CD4-positive, alpha-beta T cell treated with Interleukin-17A for 1 hour (primary cell): ENCODE measurements around the gene MYCN.

Source experiments
- DNase-seq: peaks from one replicate; pipeline ENCODE4 v3.0.0-alpha.2; 2020

The MYCN gene

DNA sequence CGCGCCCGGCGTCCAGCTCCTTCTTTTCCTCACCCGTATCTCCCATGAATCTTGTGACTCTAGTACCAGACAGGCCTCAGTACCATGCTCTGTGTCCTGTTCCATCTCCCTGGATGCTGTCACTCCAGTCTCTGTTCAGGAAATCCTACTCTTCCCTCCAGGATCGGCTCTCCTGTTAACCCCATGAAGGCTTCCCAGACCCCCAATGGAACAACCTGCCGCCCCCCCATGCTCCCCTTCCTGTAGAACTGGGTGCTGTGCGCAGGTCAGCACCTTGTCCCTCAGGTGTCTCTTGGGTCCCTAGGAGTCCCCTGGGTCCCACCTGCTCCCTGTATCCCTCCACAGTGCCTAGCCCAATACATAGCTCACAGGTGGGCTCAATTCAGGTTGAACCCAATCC lies 41.3 kb downstream of the MYCN start:
- no peak for DNase-seq

DNA sequence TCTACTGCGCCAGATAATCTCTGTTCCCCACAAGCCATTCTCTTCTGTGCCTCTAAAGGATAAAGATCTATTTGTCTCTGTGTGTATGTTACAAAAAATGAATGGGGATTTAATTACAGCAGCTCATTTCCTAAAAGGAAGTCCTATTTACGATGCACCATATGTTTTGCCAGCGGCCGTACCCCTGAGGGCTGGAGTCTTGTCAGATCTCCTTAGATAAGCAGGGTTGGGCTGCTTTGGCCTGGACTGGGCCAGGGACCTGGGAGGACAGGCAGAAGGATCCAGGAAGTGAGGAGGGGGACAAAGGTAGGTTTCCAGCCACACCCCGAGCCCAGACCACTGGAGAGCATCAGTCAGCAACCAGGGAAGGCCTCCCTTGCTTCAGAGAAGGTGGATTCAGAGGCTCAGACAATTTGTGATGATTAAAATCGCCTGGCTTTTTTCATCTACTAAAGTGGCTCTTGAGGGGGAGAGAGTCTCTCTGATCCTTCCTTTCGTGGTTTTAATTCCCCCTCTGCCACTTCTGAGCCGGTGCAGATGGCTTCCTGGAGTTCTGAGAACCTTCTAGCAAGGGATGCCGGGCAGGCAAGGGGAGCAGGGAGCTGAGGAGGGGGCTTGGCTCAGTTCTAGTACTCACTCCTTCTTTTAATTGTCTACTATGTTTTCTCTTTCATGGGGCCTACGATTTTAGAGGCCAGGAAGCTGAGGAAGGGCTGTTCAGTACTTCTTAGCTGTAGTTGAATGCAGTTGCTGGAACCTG lies 42.1 kb downstream of the MYCN start:
- DNase-seq: no peak

DNA sequence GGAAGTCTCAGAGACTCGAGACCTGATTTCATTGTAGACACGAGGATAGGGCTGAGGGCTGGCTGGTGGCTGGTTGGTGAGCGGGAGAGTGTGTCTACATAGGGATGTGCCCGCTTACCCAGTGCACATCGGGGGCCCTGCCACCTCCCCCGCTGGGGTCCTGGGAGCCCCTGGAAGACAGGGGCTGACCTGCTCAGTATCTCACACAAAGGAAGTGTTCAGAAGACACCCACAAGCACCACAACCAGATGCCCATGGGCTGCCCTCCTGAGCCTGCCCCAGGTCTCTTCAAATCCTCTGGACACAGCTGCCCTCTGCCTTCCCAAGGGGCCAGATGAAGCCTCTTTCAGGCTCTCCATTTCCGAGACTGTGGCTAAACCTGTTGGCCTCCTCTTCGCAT lies 43.1 kb downstream of the MYCN start:
- DNase-seq: no peak

DNA sequence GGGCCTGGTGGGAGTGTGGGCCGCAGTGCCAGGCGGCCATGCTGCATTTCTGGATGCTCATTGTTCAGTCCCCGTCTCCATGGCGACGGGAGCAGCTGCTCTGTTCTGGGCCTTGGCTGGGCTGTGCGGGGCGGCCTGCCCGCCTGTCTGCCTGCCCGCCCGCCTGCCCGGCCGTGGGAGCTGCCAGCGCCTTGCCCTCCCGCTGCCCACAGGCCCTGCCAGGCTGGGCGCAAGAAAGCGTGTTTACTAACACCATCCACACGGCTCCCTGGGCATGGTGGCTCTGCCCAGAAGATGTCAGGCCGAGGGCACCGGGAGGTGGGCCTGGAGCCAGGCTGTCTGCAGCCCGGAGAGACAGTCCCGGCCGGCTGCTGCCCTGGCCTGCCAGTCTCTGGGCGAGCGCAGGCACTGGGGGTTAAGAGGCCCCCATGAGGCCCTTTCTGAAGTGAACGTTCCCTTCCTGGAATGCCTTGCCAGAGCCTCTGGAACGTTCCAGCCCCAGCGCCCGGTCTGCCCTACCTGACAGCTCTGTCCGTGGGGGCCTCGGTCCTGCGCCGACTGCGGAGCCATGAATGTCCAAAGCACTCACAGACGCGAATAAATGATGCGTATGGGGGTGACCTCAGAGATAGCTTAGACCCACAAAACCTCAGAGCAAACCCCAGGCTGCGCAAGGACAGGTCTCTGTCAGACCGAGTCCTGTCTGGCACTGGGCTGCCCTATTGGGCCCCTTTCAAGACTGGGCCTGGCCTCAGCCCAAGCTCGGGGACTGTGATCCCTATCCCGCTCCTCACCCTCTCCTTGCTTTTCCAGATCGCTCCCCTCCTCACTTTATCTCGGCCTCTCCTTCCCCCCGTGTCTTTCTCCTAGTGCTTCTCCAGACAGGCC lies 44.3 kb downstream of the MYCN start:
- DNase-seq: no peak

DNA sequence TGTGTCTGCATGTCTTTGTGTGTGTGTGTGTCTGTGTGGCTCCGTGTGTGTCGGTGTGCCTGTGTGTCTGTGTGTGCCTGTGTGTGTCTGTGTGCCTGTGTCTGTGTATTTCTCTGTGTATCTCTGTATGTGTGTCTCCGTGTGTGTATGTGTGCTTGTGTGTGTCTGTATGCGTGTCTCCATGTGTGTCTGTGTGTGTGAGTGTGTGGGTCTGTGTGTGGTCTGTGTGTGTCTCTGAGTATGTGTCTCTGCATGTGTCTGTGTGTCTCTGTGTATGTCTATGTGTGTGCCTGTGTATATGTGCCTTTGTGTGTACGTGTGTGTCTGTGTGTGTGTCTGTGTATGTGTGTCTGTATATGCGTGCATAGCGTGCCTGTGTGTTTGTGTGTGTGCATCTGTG lies 45.2 kb downstream of the MYCN start:
- no peak for DNase-seq

DNA sequence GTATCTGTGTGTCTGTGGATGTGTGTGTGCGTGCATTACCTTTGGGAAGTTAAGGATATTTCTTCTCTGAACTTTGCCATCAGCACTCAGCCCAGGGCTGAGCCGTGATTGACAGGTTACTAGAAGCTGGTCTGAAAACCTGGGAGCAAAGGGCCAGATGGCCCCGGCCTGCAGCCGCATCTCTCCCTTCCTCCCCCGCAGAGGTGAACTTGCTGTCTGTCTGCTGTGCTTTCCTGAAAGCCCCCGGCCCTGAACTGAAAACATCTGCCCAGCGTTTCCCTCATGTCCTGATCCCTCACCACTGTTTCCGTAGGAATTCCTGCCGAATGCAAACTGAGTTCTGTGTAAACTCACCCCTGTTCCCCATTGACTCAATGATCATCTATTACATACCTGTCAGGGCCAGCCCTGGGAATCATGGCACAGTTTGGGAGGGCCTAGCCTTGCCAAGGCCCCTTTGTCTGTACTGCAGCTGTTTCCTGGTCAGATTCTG lies 45.8 kb downstream of the MYCN start:
- DNase-seq: no peak

DNA sequence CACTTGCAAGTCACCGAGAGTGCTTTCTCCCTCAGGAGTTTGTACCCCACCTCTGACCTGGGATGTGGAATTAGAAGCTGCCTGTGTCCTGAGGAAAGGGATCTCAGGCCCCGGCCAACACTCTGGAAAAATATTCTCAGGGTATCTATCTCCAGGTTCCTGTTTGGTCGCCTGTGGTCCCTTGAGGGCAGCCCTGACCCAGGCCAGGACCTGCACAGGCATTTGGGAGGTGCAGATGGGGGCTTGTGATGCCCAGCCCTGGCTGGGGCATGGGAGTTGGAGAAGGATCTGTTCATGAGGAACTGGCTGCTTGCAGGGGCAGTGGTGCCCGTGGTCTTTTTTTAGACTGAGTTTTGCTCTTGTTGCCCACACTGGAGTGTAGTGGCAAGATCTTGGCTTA lies 46.3 kb downstream of the MYCN start:
- DNase-seq: no peak

DNA sequence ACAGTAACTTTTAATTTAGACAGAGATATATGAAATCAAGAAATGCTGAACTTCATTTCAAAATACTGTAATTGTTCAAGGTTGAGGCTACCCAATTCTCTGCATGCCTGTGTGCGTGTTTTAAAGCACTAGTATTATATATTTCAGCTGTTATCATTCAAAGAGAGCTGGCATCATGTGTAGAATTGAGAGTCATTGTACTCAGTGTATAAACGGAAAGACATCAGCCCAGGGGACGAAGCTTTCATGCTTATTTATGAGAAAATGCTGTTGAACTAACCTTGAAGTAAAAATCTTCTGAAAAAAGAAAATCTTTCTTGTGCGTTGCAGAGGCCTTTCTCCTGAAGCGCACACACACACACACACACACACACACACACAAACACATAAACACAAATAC lies 48.4 kb downstream of the MYCN start:
- DNase-seq: no peak

DNA sequence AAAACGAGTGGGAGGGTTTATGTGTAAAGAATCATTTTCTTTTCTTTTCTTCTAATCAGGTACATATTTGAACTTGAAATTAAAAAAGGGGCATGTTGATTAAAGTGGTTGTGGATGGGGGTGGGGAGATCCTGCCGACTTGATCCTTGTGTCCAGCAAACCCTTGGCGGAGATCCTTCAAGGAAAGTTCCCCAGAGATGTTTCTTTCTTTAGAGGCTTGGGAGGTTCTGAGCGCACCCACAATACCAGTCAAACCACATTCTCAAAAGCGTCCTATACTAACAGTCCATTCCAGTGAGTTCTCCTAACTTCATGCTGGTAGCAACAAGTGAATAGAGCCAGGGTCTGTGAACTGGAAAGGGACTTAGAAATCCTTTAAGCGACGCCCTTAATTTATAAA lies 49.2 kb downstream of the MYCN start:
- DNase-seq: no peak

DNA sequence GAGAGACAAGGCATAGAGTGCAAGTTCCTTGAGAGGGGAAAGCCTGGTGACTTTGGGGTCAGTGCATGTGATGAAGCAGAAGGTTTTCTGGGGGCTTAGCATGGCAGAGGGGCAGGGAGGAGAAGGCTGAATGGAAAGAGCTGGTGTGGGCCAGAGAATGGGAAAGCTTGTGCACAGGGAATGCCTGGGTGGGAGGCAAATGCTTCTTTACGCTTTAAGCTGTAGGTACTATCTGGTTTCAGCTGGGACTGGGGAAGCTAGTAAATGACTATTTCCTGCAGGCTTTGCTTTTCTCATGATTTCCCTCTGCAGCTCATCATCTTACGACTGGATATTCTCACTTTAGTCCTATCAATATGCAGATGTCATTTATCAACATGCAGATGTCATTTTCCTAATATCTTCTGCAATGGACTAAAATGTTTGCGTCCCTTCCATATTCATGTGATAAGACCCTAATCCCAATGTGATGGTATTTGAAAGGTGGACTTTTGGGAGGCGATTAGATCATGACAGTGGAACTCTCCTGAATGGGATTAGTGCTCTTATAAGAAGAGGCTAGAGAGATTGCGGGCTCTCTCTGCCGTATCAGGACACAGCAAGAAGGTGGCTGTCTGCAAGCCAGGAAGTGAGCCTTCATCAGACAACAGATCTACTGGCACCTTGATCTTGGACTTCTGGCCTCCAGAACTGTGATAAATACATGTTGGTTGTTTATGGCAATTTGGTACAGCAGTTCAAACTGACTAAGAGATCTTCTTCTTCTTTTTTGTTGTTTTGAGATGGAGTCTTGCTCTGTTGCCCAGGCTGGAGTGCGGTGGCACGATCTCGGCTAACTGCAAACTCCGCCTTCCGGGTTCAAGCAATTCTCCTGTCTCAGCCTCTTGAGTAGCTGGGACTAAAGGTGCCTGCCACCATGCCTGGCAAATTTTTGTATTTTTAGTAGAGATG lies 50.1 kb downstream of the MYCN start:
- DNase-seq: no peak

DNA sequence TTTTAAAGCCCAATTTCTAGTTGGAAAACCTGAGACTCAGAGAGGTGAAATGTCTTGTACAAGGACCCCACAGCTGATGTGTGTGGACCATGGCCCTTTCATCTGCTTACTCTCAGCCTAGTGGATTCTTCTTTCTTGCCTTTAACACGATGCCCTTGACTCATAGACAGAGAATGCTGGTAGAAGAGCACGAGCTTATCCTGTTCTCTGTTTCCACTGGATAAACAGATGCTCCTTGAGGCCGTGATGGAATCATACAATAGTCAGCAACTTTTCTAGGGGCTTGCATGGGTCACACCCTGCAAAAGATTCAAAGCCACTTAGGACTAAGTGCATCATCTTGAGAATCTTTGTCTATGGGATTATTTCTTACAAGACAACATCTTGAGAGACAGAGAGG lies 50.9 kb downstream of the MYCN start:
- no peak for DNase-seq

DNA sequence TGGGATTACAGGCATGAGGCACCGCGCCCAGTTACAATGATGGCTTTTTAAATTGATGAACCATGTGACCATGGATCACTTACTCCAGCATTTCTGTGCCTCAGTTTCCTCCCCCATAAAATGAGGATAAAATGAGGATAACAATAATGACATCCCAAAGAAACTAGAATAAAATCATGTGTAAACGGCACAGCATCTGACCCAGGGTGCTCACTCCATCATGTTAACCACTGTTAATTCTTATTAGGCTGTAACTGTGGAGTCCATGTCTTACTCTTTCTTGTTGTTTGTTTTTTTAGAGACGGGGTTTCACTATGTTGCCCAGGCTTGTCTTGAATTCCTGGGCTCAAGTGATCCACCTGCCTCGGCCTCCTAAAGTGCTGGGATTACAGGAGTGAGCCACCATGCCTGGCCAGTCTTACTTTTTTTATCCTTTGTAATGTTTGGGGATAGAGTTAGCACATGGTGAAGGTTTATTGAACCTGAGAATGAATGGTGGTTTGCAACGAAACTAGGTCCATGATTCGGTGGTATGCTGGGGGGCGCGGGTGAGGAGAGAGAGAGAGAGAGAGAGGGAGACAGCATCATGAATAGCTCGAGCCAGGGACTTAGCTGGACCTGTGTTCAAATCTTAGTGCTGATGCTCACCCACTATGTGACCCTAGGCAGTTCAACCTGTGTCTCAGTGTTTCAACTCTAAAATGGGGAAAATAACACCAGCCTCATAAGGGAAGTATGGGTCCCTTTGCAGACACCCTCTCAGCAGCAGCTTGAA lies 52.3 kb downstream of the MYCN start:
- no peak for DNase-seq

DNA sequence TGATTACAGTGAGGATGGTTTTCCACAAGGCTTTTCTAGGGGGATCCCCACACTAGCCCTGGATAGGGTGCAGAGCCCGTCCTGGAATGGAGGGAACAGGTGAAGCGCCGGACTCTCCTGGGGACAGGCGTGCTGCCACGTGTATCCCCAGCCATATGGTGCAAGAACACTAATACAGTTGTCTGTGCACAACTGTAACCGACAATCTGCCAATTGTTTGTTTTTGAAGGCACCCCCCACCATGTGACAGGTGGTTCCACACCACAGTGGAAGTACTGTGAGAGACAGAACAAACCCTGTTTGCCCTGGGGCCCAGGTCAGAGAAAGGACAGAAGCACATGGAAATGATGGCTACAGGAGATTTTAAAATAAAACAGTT lies 52.9 kb downstream of the MYCN start:
- no peak for DNase-seq

DNA sequence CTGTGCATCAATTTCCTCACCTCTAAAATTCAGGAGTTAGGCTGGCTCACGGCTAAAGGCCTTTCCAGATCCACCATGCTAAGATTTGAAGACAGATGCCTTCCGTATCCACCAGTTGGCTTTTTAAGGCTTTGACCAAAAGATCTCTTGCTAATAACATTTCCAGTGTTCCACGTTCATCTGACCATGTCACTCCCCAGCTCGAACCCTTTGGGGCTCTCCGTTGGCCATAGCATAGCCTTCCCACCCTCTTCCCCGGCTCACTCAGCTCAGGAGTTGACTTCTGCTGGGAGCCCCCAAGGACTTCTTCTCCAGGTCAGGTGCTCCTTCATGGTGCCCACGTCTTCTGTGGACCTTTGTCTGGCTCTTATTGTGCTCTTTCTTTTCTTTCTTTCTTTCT lies 53.3 kb downstream of the MYCN start:
- no peak for DNase-seq

DNA sequence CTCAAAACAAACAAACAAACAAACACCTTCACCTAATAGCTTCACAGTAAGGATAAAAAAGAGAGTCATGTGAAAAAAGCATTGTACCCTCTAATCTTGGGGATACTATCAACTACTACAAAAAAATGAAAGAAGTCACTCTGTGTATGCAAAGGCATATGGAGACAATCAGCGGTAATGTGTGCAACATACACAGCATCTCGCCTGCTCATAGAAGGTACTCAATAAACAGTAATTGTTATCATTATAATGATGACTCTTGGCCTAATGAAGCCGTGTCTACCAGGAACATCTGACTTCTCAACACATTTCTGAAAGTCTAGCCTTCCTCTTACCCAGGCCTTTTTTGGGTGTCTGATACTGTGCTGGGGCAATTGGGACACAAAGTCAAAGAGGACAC lies 55.3 kb downstream of the MYCN start:
- no peak for DNase-seq
